ENCODE measurements around the gene MT1A. TPM values are rescaled to one million over a fixed set of nuclear protein-coding genes. Genes with fewer than 3 reads are reported as not detected.
A peak's percentile ranks its signal among the peaks of the same experiment; 100 is the strongest.

Gene MT1A
- total RNA-seq, 1 experiment from 2014 or later = 23.5 TPM

DNA sequence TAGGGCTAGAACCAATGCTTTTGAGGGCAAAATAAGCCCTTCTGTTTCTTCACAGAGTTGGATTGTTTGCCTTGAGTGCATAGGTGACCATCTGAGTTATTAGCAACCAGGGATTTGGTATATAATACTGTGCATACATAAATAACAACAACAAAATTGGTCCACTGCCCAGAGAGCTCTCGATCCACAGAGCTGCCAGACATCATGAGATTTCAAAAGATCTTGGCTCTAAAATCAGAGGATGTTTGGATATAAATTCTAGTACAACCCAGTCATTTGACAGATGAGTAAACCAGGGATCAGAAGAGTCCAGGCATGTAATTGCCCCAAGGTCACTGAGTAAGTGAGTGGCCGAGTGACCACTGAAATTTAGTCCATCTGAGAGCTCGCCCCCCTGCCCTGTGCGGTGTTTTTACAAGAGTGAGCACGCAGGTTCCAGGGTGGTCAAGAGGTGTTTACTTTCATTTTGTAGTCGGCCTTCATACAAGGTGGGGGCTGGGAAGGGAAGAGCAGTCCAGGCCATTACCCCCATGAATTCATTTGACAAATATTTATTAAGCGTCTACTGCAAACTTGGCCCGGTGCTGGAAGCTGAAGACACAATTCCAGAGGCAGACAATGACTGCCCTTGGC lies 31.9 kb upstream of the MT1A start:
- Histone ChIP-seq H3K4me1 (replicated peaks; ENCODE audit: insufficient read depth) (peaks cover 72% of the 10 kb centered on the region), H3K27ac (peak overlapping the region; percentile 95), H3K4me2 (peak overlapping the region; percentile 90), H4K20me1 (ENCODE audit: insufficient read depth) (no peaks in the 10 kb centered on the region), H3K9me2 (ENCODE audit: insufficient read depth) (no peaks in the 10 kb centered on the region), H3K4me3 (peak overlapping the region; percentile 90; the same call in 1 of the 2 replicates), H3K36me3 (ENCODE audit: low read depth) (no peaks in the 10 kb centered on the region), H3K9me3 (ENCODE audit: insufficient read depth, low read depth) (no peaks in the 10 kb centered on the region), H3K27me3 (ENCODE audit: insufficient read depth, low read depth) (no peaks in the 10 kb centered on the region), H2AFZ (peak overlapping the region; percentile 18; the same call in 1 of the 2 replicates), H3K79me2 (ENCODE audit: low read depth) (no peaks in the 10 kb centered on the region; the same call in 1 of the 2 replicates), H3F3A (ENCODE audit: insufficient read depth, low read depth) (peaks cover 62% of the 10 kb centered on the region)
- no TSS peak for BruUV-seq (replicated peaks)
- peak in 1 of 2 experiments; percentile 92 for DNase-seq
- CTCF ChIA-PET = interaction anchor here (1.0 to 1.6 kb wide), 3 partner anchors 30 to 95 kb away, joined by 3 to 5 read pairs (median 4); no protein-coding TSS in a partner anchor
- TF ChIP-seq EZH2 (IDR thresholded peaks at IDR 0.05; ENCODE audit: low read depth) (no peak), CTCF (conservative IDR thresholded peaks at IDR 0.05) (no peak)
- intact Hi-C loops (cut with micrococcal nuclease; ENCODE audit: unreplicated experiment) = loop anchor here (1.0 to 10.0 kb wide), 7 partner anchors 20 to 1134 kb away; partner anchors contain the start of gene MT1X
- POLR2A ChIA-PET (ENCODE audit: unreplicated experiment) = interaction anchor here (0.6 kb wide), 5 partner anchors 51 to 1137 kb away, joined by 3 to 9 read pairs (median 6); no protein-coding TSS in a partner anchor

DNA sequence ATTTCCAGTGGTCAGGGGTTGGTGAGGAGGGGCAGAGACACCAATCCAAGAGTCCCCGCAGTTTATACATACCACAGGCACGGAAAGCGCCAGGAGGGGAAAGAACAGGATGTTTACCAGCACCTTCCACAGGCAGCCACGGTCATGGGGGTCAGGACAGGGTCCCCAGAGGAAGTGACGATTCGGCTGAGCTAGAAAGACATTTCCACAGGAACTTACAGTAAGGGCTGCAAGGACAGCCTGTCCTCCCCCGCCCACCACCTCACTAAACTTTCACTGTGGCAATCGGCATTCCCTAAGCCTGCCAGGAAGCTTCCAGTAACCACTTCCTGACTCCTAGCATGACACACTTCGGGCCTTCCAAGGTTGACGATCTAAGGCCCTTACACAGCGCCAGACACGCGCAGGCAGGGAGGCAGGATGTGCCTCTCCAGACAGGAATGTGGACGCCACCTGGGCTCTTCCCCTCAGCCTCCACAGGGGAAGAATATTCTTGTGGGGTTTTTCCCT lies 31.3 kb upstream of the MT1A start:
- no peak for TF ChIP-seq EZH2 (IDR thresholded peaks at IDR 0.05; ENCODE audit: low read depth)
- no peak for TF ChIP-seq CTCF (conservative IDR thresholded peaks at IDR 0.05)
- Histone ChIP-seq H3K36me3 (ENCODE audit: low read depth) (no peaks in the 10 kb centered on the region), H3K4me3 (peak overlapping the region; percentile 90; the same call in 1 of the 2 replicates), H2AFZ (peak overlapping the region; percentile 18; the same call in 1 of the 2 replicates), H3K4me1 (replicated peaks; ENCODE audit: insufficient read depth) (peaks cover 77% of the 10 kb centered on the region), H3K9me2 (ENCODE audit: insufficient read depth) (no peaks in the 10 kb centered on the region), H3K27ac (peak overlapping the region; percentile 95), H4K20me1 (ENCODE audit: insufficient read depth) (no peaks in the 10 kb centered on the region), H3K9me3 (ENCODE audit: insufficient read depth, low read depth) (no peaks in the 10 kb centered on the region), H3K4me2 (peak overlapping the region; percentile 90), H3F3A (ENCODE audit: insufficient read depth, low read depth) (peaks cover 62% of the 10 kb centered on the region), H3K27me3 (ENCODE audit: insufficient read depth, low read depth) (no peaks in the 10 kb centered on the region), H3K79me2 (ENCODE audit: low read depth) (no peaks in the 10 kb centered on the region; the same call in 1 of the 2 replicates)
- peak; percentile 70 to 95 for DNase-seq
- intact Hi-C loops (cut with micrococcal nuclease; ENCODE audit: unreplicated experiment) = loop anchor here (2.0 to 10.0 kb wide), 6 partner anchors 20 to 1135 kb away; partner anchors contain the start of gene MT1X
- no TSS peak for BruUV-seq (replicated peaks)
- CTCF ChIA-PET = interaction anchor here (1.1 to 1.6 kb wide), 2 partner anchors 36 to 95 kb away, joined by 3 to 5 read pairs; no protein-coding TSS in a partner anchor
- POLR2A ChIA-PET (ENCODE audit: unreplicated experiment) = interaction anchor here (0.6 kb wide), 3 partner anchors 50 to 1138 kb away, joined by 3 to 9 read pairs (median 3); no protein-coding TSS in a partner anchor

DNA sequence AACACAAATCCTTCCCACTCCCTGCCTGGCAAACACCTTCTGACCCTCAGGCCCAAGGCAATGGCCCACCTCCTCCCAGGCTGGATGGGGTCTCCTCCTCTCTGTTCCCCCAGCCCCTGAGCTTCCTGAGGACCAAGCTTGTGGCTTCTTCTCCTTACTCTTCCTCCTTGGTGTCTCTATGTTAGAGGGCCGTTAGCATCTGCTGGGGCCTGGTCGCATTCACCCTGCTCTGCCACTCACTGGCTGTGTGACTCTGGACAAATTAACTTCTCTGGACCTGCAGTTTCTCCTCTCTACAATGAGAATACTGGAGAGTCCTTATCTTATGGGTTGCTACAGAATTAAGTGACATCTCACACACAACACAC lies 30.8 kb upstream of the MT1A start:
- intact Hi-C loops (cut with micrococcal nuclease; ENCODE audit: unreplicated experiment) = loop anchor here (1.0 to 10.0 kb wide), 7 partner anchors 19 to 1135 kb away; partner anchors contain the start of gene MT1X
- no peaks in the 10 kb centered on the region for H3K27me3 ChIP-seq (ENCODE audit: insufficient read depth, low read depth)

More for the DNA sequence above, 30.8 kb upstream of the MT1A start:
- Histone ChIP-seq H3K9me3 (ENCODE audit: insufficient read depth, low read depth) (no peaks in the 10 kb centered on the region), H3F3A (ENCODE audit: insufficient read depth, low read depth) (peaks cover 62% of the 10 kb centered on the region), H3K79me2 (ENCODE audit: low read depth) (no peaks in the 10 kb centered on the region; the same call in 1 of the 2 replicates), H3K4me1 (replicated peaks; ENCODE audit: insufficient read depth) (peaks cover 82% of the 10 kb centered on the region), H4K20me1 (ENCODE audit: insufficient read depth) (no peaks in the 10 kb centered on the region), H3K36me3 (ENCODE audit: low read depth) (no peaks in the 10 kb centered on the region), H3K4me3 (peak overlapping the region; percentile 90), H3K4me2 (peak overlapping the region; percentile 90), H3K9me2 (ENCODE audit: insufficient read depth) (no peaks in the 10 kb centered on the region), H3K27ac (peak overlapping the region; percentile 95), H2AFZ (no peak overlapping the region)
- POLR2A ChIA-PET (ENCODE audit: unreplicated experiment) = no interaction called here
- TF ChIP-seq CTCF (conservative IDR thresholded peaks at IDR 0.05) (no peak), EZH2 (IDR thresholded peaks at IDR 0.05; ENCODE audit: low read depth) (no peak)
- TSS peak; percentile 64 for BruUV-seq (replicated peaks)
- DNase-seq = no peak
- CTCF ChIA-PET = no interaction called here

Measured in PC-9 (cell line).